ENCODE results near the gene NUP35. TPM values are rescaled to one million over a fixed set of nuclear protein-coding genes. Genes with fewer than 3 reads are reported as not detected.
"Not testable (repeated sequence)": the region's sequence is repeated elsewhere in the genome, so short reads cannot be mapped to it uniquely, and the experiment has no call there.

NUP35 gene
- total RNA-seq, 4 donors from 2014 or later = 5.9 to 32.8 (median 19.0) TPM

DNA sequence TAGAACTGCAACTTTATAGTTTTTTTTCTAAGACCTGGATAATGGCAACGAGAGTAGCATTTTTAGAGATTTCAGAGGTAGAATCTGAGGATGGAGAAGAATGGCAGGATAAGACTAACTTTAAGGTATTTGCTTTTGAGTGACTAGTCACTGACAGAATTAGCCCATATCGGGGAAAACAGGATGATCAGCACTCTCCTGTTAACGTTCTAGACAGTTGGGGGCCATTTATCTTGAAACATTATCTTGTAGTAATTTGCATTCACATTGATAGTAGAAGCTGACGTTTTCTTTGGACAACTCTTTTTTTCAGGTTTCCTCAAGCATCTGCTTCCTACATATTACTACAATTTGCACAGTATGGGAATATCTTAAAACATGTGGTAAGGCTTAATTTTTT is 32.9 kb downstream of the NUP35 start:
- TF ChIP-seq, protein P1, sequence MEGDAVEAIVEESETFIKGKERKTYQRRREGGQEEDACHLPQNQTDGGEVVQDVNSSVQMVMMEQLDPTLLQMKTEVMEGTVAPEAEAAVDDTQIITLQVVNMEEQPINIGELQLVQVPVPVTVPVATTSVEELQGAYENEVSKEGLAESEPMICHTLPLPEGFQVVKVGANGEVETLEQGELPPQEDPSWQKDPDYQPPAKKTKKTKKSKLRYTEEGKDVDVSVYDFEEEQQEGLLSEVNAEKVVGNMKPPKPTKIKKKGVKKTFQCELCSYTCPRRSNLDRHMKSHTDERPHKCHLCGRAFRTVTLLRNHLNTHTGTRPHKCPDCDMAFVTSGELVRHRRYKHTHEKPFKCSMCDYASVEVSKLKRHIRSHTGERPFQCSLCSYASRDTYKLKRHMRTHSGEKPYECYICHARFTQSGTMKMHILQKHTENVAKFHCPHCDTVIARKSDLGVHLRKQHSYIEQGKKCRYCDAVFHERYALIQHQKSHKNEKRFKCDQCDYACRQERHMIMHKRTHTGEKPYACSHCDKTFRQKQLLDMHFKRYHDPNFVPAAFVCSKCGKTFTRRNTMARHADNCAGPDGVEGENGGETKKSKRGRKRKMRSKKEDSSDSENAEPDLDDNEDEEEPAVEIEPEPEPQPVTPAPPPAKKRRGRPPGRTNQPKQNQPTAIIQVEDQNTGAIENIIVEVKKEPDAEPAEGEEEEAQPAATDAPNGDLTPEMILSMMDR (IDR thresholded peaks at IDR 0.05) = no peak
- no peak for TF ChIP-seq POLR2A (IDR thresholded peaks at IDR 0.05)
- no peaks in the 10 kb centered on the region for H3K27me3 ChIP-seq
- no peaks in the 10 kb centered on the region for H3K36me3 ChIP-seq
- DNase-seq = no peak
- H3K4me1 ChIP-seq = no peaks in the 10 kb centered on the region
- intact Hi-C loops (cut with DNase I; ENCODE audit: low total_unique reads) = no loop called here
- H3K9me3 ChIP-seq = no peaks in the 10 kb centered on the region
- H3K4me3 ChIP-seq = no peak overlapping the region
- no peak overlapping the region for H3K27ac ChIP-seq

- Histone ChIP-seq H3K36me3 (no peaks in the 10 kb centered on the region), H3K9me3 (no peaks in the 10 kb centered on the region), H3K4me3 (no peak overlapping the region), H3K4me1 (no peaks in the 10 kb centered on the region), H3K27ac (no peak overlapping the region), H3K27me3 (no peaks in the 10 kb centered on the region)
- no peak for DNase-seq
- intact Hi-C loops (cut with DNase I; ENCODE audit: low total_unique reads) = no loop called here
- TF ChIP-seq, protein P1 (IDR thresholded peaks at IDR 0.05) = no peak
- no peak for TF ChIP-seq POLR2A (IDR thresholded peaks at IDR 0.05)
Observed at GRCh38 chr2:183162362-183162761, 38.1 kb downstream of the NUP35 start.

DNA sequence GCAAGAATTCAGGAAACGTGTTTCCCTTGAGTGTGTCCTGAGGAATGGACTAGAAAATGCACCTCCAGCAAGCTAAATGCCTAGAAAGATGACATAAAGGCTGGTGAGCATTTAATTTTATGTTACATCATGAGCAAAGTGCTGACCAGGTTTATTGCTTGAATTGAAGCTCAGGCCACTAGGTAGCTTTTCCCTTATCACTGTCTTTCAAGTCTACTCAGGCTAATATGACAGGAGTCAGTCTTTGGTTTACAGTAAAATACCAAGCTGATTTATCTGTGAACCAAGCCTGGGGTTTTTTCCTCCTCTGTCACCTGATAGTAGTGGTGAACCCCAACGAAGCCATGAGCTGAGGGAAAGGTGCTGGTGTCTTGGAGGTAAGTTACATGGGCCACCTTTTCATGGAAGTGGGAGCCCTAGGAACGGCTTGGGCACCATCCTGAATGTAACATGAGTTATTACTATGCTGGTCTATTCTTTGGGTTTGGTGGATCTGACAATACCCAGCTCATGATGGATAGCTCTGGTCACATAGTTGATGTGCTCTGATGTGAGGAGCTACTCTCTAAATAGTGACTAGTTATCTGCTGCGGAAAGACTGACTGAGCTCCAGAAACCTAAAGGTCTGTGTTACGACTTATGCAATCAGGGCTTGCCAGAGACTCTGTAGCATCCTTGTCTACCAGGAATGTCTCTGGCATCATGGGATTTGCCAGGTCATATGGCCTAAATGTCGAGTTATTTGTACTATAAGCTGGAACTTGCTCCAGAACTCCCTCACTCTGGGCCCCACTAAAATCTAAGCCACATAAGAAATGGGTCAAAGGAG is 39.8 kb downstream of the NUP35 start:
- DNase-seq = no peak
- no peak overlapping the region for H3K4me3 ChIP-seq
- no peaks in the 10 kb centered on the region for H3K27me3 ChIP-seq
- H3K9me3 ChIP-seq = no peaks in the 10 kb centered on the region
- no peaks in the 10 kb centered on the region for H3K4me1 ChIP-seq
- intact Hi-C loops (cut with DNase I; ENCODE audit: low total_unique reads) = no loop called here
- TF ChIP-seq POLR2A (IDR thresholded peaks at IDR 0.05) = no peak
- TF ChIP-seq, protein P1 (IDR thresholded peaks at IDR 0.05) = no peak
- H3K36me3 ChIP-seq = no peaks in the 10 kb centered on the region
- no peak overlapping the region for H3K27ac ChIP-seq

DNA sequence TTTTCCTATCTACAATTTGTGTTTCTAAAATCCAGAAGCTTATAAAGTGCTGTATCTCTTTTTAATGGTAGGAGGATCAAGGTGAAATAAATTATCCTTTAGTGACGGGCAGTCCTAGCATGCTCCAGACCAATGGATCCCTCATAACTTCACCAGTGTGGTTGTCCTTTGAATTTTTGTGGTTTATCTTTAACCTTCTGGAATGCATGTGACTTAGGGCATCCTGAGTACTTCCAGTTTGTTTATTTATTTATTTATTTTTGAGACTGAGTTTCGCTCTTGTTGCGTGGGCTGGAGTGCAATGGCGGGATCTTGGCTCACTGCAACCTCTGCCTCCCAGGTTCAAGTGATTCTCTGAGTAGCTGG is 40.4 kb downstream of the NUP35 start:
- Histone ChIP-seq H3K4me1 (no peaks in the 10 kb centered on the region), H3K4me3 (no peak overlapping the region), H3K36me3 (no peaks in the 10 kb centered on the region), H3K27ac (no peak overlapping the region), H3K27me3 (no peaks in the 10 kb centered on the region), H3K9me3 (no peaks in the 10 kb centered on the region)
- no peak for TF ChIP-seq POLR2A (IDR thresholded peaks at IDR 0.05)
- TF ChIP-seq, protein P1 (IDR thresholded peaks at IDR 0.05) = no peak
- no peak for DNase-seq
- intact Hi-C loops (cut with DNase I; ENCODE audit: low total_unique reads) = no loop called here

DNA sequence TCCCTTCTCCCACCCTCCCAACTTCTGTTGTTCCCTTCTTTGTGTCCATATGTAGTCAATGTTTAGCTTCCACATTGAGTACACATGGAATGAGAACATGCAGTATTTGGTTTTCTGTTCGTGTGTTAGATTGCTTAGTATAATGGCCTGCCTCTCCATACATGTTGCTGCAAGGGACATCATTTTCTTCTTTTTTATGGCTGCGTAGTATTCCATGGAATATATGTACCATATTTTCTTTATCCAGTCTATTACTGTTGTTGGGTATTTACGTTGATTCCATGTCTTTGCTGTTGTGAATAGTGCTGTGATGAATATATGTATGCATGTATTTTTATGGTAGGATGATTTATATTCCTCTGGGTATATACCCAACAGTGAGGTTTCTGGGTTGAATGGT is 42.0 kb downstream of the NUP35 start:
- H3K9me3 ChIP-seq = no peaks in the 10 kb centered on the region
- TF ChIP-seq, protein P1 (IDR thresholded peaks at IDR 0.05) = no peak
- TF ChIP-seq POLR2A (IDR thresholded peaks at IDR 0.05) = no peak
- no peaks in the 10 kb centered on the region for H3K27me3 ChIP-seq
- no peak overlapping the region for H3K4me3 ChIP-seq
- H3K4me1 ChIP-seq = no peaks in the 10 kb centered on the region
- intact Hi-C loops (cut with DNase I; ENCODE audit: low total_unique reads) = no loop called here
- no peak overlapping the region for H3K27ac ChIP-seq
- H3K36me3 ChIP-seq = no peaks in the 10 kb centered on the region
- DNase-seq = no peak

DNA sequence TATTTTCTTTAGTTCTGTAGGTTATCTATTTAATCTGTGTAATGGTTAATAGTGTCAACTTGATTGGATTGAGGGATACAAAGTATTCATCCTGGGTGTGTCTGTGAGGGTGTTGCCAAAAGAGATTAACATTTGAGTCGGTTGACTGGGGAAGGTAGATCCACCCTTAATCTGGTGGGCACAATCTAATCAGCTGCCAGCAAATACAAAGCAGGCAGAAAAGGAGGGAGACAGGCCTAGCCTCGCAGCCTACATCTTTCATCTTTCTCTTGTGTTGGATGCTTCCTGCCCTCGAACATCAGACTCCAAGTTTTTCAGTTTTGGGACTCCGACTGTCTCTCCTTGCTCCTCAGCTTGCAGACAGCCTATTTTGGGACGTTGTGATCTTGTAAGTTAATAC is 42.7 kb downstream of the NUP35 start:
- intact Hi-C loops (cut with DNase I; ENCODE audit: low total_unique reads); H3K36me3 ChIP-seq: not testable (repeated sequence)

More for the DNA sequence above, 42.7 kb downstream of the NUP35 start:
- not testable (repeated sequence) for H3K27ac ChIP-seq, DNase-seq, H3K4me1 ChIP-seq, H3K9me3 ChIP-seq, H3K4me3 ChIP-seq, H3K27me3 ChIP-seq

All from uterus (tissue), 4 donors.